ENCODE results near the gene PRDX6. TPM values are rescaled to one million over a fixed set of nuclear protein-coding genes. Genes with fewer than 3 reads are reported as not detected.

PRDX6 gene
- total and polyA plus RNA-seq, 5 donors from 2014 or later = 75.6 to 166 (median 138) TPM

GRCh38 chr1:173532237-173532636 is 55.1 kb downstream of the PRDX6 start:
- peak in 2 of 3 donors; percentile 8 to 28 for DNase-seq
- H3K4me1 ChIP-seq (ENCODE audit: control insufficient read depth, insufficient read depth, low read length, poor library complexity, severe bottlenecking) = peaks cover 9% of the 10 kb centered on the region
- H3K36me3 ChIP-seq (ENCODE audit: control insufficient read depth, insufficient read depth, low read length) = no peaks in the 10 kb centered on the region
- H3K27me3 Mint-ChIP-seq = peaks cover 16% of the 10 kb centered on the region
- H3K27ac ChIP-seq (ENCODE audit: insufficient read depth, low read length, poor library complexity, severe bottlenecking) = no peak overlapping the region
- peak overlapping the region in 1 of 4 donors; percentile 39 for H3K4me3 Mint-ChIP-seq
- H3K9me3 Mint-ChIP-seq = no peaks in the 10 kb centered on the region
- no peaks in the 10 kb centered on the region for H3K9me3 ChIP-seq (ENCODE audit: control insufficient read depth in 2 of 2, low read length in 2 of 2)
- no peak for ATAC-seq (ENCODE audit: low read depth in 2 of 2)
- peaks cover 11 to 38% (median 15%) of the 10 kb centered on the region in 4 donors for H3K4me1 Mint-ChIP-seq
- no peaks in the 10 kb centered on the region for H3K27me3 ChIP-seq (ENCODE audit: control insufficient read depth, insufficient read depth, low read length)
- H3K36me3 Mint-ChIP-seq = no peaks in the 10 kb centered on the region
- H3K27ac Mint-ChIP-seq = peak overlapping the region in 2 of 3 donors; percentile 5 to 36
- peak overlapping the region; percentile 29 for H3K4me3 ChIP-seq (ENCODE audit: low read depth, low read length)

- Histone ChIP-seq H3K27me3 (ENCODE audit: control insufficient read depth, insufficient read depth, low read length) (no peaks in the 10 kb centered on the region), H3K27ac (ENCODE audit: insufficient read depth, low read length, poor library complexity, severe bottlenecking) (no peak overlapping the region), H3K4me3 (ENCODE audit: low read depth, low read length) (no peak overlapping the region), H3K4me1 (ENCODE audit: control insufficient read depth, insufficient read depth, low read length, poor library complexity, severe bottlenecking) (no peaks in the 10 kb centered on the region), H3K36me3 (ENCODE audit: control insufficient read depth, insufficient read depth, low read length) (no peaks in the 10 kb centered on the region), H3K9me3 (ENCODE audit: control insufficient read depth in 2 of 2, low read length in 2 of 2) (no peaks in the 10 kb centered on the region)
- Mint-ChIP-seq H3K27ac (no peak overlapping the region), H3K36me3 (no peaks in the 10 kb centered on the region), H3K4me3 (no peak overlapping the region), H3K4me1 (peaks cover 3 to 13% (median 9%) of the 10 kb centered on the region in 4 donors), H3K27me3 (peaks cover 25% of the 10 kb centered on the region), H3K9me3 (peaks cover 0 to 7% (median 3%) of the 10 kb centered on the region in 7 donors)
- DNase-seq = no peak
- ATAC-seq (ENCODE audit: low read depth in 2 of 2) = no peak
Observed at GRCh38 chr1:173536223-173536622, 59.1 kb downstream of the PRDX6 start.

Other genes starting within 250 kb of the PRDX6 start
- gene SLC9C2, start 125.7 kb downstream of the PRDX6 start, total RNA-seq = not detected
- not detected for gene SLC9C2, start 125.7 kb downstream of the PRDX6 start, polyA plus RNA-seq
- not detected for gene TEX50, start 158.0 kb downstream of the PRDX6 start, total RNA-seq
- not detected for gene TEX50, start 158.0 kb downstream of the PRDX6 start, polyA plus RNA-seq
- not detected for gene ANKRD45, start 192.5 kb downstream of the PRDX6 start, total RNA-seq
- not detected for gene ANKRD45, start 192.5 kb downstream of the PRDX6 start, polyA plus RNA-seq
- gene KLHL20, start 237.6 kb downstream of the PRDX6 start, total RNA-seq = 27.9 TPM
- gene KLHL20, start 237.6 kb downstream of the PRDX6 start, polyA plus RNA-seq = 10 to 100 TPM; 19.0 to 30.6 (median 22.1) TPM